Stimulated activated CD4-positive, alpha-beta T cell treated with anti-CD3 and anti-CD28 coated beads, TNF-alpha, amount 100 ng/mL, for 4 hours (primary cell): ENCODE results near the gene MTHFD1L.

Source experiments
- DNase-seq, 3 experiments: peaks; one replicate each; pipeline ENCODE4 v3.0.0-alpha.2; 2020; ENCODE audit warnings: low read depth in 3 of 3

The MTHFD1L gene

DNA sequence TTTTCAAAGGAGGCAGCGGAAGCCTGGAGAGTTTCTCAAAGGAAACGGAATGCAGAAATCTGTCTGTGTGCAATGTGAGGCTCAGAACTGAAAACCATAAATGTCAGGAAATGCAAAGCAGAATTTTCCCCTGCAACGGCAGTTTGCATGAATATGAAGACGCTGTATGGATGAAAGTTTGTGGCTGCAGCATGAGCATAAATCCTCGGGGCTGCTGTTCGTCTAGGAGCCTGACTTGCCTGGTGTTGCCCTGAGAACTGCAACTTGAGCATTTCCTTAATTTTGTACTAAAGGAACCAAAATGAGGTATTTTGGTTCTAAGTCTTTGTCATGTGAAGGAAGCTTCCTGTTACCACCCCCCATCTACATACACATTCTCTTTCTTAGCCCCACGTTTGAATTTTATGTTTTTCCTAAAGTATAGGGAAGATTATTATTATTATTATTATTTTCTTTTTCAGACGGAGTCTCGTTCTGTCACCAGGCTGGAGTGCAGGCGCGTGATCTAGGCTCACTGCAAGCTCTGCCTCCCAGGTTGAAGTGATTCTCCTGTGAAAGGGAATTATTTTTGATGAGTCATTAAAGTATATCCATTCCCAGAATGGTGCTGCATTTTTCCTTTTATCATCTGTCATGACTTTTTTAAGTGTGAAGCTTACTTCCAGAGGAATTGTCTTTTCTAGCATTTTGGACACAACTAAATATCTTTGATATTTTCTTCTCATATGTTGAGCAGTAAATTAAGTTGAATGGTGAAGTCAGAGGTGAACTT lies 33.1 kb downstream of the MTHFD1L start:
- DNase-seq, result no peak

DNA sequence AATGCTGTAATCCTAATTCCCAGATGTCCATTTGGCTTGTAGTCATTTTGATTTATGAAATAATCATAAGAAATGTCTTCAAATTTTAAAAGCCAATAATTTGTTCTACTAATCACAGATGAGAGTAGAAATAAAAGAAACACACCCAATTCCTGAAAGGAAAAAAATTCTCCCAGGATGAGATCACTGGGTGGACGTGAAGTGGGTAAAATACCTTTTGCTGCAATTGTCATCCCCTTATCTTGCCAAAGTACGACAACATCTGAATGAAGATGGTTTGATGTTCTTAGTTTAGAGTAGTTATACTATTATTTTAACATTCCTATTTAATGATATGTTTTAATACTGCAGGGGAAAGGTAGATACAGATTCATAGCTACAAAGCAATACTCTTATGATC lies 33.7 kb downstream of the MTHFD1L start:
- no peak for DNase-seq

DNA sequence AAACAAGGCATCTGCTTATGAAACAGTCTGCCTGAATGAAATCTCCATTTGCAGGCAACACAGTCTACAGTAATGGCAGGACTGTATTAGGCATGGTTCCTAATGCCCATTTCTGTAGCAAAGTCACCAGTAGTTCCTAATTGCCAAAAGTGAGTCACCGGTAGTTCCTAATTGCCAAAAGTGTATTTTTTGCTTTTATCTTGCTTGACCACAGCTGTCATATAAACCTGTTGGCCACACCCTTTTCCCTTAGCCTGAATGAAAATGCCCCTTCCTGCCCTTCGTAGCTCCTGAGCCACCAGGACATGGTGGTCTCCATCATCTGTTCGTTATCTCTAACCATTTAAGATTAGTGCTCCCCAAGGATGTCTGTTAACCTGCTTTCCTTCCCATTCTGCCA lies 34.5 kb downstream of the MTHFD1L start:
- DNase-seq, result no peak

DNA sequence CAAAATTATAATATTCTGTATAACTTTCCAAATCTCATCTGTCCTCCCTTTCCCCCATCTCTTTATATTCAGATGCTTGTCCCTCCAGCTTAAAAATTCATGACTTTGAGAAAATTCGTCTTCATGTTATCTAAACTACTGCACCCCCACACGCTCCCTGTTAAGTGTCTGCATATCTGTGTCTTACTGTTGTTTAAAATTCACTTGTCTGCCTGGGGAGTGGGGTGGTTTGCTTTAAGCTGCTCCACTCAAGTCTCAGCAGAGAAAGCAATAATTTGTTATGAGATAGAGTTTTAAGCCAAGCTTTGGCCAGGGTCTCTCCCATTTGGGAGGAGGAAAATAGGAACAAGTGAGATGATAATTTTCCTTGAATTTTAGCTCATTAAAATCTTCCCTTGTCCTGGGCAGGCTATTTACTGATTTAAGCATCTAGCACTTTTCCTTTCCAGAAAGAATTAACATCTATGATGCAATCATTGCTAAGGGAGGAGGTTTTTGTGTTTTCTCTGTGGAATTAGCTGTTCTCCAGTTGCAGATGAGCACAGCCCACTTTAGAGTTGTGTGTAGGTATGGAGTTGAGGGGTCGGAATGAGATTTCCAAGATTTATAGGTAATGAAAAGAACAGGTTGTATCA lies 36.8 kb downstream of the MTHFD1L start:
- DNase-seq, result no peak

DNA sequence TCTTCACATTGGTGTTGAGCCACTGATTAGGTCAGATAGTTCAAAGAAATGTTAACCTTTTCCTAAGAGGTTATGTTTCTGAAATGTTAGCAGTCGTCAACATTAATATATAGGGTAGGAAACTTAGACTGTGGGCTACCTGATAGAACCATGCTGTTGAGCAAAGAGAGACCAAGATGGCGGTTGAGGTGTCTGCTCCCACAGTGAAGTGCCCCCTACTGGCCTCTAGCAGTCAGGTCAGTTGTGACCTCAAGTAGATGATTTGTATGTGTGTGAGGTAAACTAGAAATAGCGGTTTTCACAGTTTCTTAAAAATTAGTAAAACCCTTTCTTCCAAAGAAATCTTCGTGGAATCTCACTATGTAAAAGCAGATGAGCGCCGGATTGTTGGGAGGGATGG lies 40.3 kb downstream of the MTHFD1L start:
- DNase-seq, result no peak

DNA sequence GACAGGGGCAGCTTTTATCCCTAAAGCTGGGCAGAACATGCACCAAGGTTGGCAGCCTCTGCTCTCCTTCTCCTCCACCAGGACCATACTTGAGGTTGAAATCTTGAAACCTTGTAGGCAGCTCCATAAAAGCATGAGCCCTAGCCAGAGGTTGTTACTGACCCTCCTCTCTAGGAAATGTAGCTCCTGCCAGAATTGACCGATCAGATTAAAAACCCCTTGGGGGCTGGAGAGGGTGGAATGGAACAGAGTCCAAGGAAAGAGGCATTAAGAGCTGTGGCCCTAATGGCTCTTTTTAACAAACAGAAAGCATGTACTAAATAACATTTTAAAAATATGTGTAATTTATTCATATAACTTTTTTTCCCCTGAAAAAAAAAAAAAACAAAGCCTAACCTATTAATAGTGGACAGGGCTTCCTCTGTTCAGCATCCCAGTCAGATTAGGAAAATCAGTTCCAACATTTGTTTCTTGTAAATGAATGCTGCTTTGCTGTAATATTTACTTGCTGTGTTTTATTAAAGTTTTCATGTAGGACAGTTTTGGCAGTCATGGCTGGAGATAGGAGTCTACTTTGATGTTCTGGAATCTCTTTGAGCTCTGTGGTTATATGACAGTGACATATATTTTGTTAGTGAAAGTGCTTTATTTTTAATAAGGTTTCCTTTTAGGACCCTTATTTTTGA lies 41.3 kb downstream of the MTHFD1L start:
- no peak for DNase-seq

DNA sequence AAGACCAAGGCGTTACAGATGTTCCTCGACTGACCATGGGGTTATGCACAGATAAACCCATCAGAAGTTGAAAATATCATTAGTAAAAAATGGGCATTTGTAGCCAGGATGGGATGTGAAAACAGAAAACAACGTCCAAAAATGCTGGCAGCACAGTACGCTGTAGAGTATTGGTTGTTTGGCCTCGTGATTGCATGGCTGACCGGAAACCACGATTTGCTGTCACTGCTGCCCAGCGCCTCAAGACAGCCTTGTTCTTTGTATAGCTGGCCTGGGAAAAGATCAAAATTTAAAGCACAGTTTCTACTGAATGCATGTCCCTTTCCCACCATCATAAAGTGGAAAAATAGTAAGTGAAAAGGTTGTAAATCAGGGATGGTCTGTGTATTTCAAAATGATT lies 41.9 kb downstream of the MTHFD1L start:
- no peak for DNase-seq

DNA sequence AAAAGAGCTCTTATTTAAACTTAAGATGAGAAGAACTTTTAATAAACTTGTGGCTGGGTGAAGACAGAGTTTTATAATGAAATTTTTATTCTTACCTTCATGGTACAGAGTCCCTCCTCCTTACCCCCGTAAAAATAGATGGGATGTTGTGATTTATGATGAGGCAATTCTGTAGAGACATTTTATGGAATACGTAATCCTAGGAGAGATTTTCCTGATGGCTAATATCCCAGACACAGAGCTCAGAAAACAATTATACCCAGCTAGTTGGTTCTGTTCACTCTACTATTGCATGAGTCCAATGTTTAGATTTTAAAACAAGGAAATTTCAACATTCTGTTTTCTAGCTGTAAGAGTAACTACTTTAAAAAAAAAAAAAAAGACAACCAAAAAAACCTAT lies 43.4 kb downstream of the MTHFD1L start:
- no peak for DNase-seq

DNA sequence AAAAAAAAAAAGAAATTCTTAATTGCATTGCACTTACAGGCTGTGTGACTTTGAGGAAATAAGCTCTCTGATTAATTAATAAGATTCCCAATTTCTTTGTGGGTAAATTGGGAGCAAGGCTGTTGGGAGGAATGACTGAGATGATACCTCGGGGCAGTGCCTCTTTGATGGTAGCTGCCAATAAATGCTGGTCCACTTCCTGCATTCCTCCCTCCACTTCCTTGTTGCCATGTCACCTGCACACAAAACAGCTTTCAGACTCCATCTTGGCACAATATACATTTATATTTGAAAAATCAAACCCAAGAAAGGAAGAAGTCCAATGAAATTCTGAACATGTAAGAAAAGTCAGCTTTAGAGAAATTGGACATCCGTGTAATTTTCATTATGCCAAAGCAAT lies 45.1 kb downstream of the MTHFD1L start:
- DNase-seq, result no peak

DNA sequence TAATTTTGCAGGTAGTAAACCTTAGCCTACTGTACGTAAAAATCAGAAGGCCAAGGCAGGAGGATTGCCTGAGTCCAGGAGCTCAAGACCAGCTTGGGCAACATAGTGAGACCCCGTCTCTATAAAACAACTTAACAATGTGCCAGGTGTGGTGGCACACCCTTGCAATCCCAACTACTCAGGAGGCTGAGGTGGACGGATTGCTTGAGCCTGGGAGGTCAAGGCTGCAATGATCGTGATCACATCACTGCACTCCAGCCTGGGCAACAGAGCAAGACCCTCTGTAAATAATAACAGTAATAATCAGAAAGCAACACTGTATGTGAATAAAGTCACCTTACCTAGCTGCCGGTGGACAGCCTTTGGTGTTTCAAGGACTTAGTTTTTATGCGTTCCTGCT lies 48.9 kb downstream of the MTHFD1L start:
- no peak for DNase-seq

DNA sequence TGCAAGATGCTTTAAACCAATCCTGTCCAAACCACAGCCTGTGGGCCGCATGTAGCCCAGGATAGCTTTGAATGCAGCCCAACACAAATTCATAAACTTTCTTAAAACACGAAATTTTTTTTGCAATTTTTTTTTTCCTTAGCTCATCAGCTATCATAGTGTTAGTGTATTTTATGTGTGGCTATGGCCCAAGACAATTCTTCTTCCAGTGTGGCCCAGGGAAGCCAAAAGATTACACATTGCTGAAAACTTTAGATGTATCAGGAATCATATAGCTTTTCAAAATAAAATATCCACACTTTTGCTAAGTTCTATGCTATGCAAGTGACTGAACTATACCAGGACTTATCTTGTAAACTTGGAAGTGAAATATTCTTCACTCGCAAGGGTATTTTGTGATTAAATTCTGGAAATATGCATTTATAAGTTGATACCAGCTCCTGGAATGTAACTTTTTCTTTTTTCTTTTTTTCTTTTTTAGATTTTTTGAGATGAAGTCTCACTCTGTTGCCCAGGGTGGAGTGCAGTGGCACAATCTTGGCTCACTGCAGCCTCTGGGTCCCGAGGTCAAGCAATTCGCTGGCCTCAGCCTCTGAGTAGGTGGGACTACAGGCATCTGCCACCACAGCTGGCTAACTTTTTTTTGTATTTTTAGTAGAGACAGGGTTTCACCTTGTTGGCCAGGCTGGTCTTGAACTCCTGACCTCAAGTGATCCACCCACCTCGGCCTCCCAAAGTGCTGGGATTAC lies 49.8 kb downstream of the MTHFD1L start:
- no peak for DNase-seq

DNA sequence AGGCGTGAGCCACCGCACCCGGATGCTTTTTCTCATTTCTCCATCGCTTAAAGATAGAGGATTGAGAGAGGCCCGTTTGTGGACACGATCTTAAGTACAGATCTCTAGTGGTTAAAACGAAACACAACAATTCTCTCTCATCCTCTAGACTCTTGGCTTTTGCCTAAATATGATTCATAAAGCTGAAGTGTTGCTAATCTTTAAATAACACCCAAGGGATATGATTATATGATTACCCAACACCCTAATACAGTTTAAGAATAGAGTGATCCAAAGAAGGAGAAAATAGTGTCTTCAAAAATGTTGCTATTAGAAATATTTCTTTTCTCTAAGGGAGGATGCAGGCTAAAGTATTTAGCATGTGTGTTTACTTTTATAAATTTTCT lies 50.4 kb downstream of the MTHFD1L start:
- no peak for DNase-seq

DNA sequence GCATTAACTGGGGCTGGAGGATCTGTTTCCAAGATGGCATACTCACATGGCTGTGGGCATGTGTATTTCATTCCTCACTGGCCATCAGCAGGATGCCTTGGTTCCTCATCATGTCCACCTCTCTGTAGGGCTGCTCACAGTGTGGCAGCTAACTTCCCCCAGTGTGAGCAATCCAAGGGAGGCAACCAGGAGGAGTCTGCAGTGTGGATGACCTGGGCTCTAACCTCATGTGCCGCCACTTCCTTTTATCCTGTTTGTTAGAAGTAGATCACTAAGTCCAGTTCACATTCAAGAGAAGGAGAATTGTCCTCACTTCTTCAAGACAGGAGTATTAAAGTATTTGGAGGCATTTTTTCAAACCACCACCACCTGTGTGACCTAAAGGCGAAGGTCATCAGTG lies 54.4 kb downstream of the MTHFD1L start:
- DNase-seq, result no peak

DNA sequence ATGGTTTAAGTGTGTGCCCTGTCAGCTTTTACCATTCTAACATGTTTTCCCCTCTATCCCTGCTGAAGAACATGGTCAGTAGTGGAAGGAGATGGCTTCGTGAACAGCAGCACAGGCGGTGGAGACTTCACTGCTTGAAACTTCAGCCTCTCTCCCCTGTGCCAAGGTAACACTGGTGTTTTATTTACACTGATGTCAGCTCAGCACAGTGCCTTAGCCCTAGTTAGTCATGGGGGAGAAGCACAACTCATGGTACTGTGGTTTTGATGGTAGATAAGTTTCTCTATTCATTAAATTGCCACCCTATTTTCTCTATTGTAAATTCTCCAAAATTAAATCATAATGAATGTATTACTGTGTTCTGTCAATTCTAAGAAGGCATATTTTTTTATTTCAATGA lies 56.6 kb downstream of the MTHFD1L start:
- DNase-seq, result no peak

DNA sequence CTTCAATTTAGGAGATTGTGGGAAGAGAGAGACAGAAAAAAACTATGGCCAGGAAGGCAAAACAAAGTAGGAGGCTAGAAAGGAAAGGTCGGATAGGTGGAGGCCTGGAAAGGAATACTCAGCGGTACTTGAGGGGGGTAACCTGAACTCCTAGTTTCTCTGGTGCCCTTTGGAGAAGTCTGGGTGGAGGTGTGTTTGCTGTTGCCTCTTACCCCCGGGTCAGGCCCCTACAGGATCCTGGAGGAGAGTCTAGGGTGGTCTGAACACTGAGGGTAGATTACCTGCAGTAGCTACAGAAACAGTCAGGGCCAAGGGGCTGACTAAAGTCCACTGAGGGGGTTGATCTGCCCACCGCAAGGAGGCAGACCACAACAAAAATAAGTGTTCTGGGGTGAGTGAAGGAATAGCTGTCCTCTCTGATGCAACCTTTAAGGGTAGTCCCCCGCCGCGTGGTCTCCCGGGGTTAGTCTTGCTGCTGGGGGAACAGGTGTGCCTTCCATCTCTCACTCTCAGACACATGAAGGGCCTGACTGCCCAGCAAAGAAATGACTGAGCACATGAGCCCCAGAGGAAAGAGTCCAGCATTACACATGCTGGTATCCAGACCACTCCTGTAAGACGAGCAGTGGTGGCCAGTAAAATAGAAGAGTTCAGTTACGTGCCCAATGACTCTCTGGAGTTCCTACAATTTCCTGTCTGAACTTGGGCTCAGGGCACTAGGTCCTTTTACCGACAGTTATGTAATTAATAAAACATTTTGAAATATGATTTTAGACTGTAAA lies 59.5 kb downstream of the MTHFD1L start:
- DNase-seq, result no peak

DNA sequence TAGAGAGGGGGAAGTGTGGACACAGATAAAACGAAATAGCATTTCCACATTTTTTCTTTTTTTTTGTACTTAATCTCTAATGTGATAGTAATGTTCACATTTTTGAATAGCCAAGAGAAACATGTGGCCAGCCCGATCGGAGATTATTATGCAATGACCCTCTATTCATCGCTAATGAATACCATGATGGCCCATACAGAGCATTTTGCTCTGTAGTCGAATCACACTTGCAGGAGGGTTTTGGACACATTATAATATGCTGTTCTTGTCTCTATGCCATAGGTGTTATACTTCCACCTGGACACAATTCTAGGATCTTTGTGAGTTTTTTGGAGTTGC lies 60.1 kb downstream of the MTHFD1L start:
- DNase-seq, result no peak

DNA sequence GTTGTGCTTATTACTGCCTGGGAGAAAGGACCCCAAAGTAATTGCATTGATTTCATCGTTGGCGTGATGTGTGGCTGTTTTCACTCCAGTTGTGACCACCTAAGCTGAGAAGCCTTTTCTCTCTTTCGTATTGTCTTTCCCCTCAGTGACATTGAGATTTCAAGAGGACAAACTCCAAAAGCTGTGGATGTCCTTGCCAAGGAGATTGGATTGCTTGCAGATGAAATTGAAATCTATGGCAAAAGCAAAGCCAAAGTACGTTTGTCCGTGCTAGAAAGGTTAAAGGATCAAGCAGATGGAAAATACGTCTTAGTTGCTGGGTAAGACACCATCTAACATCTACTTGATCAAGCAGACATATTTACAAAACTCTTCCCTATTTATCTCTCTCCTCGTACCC lies 60.5 kb downstream of the MTHFD1L start:
- no peak for DNase-seq

DNA sequence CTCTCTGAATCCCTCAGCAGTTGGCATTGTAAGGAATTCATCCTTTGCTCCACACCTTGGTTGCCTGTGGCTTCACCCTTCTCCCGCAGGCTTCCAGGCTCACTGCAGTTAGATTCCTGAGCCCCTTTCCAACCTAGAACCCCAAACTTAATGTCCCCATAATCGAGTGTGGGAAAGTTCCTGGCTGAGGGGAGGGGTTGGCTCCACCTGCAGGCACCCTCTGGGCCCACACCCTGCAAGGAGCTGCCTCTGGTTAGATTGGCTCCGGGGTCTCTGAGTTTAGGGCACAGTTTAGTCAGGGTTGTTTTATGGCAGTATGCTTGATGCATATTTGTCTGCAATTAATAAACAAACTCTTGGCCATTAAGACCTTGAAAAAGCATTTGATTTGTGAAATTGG lies 63.4 kb downstream of the MTHFD1L start:
- DNase-seq, result no peak

DNA sequence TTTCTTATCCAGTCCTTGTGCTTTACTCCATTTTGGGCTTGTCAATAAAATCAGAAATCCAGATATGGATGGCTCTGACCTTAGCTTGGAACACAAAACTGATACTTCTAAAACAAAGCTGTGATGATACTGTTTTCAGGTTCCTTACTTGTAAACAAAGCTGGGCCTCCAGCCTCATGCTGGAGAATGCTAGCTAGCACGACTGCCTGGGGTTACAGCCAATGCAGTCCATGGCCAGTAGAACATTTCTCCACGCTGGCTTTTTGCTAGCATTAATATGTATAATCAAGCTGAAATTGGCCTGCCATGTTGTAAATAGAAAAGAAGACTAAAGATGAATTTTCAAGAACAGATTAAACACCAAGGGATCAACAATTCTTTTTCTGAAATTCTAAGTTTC lies 63.9 kb downstream of the MTHFD1L start:
- DNase-seq, result no peak

DNA sequence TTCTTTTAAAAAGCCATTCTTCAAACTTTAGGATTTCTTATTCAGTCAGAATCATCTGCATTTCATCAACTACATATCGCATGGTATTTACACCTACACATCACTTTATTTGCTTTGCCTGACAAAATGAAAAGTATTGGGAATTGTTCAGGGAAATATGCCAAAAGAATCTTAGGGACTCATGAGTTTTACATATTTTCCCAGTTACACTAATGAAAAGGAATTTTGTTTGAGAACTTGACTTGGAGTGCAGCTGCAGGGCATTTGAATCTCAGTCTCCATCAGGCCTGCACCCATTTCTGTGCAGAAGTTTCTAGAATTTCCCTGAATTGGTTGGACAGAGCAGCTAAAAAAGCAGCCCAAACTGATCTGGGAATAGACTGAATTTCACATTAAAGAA lies 65.3 kb downstream of the MTHFD1L start:
- no peak for DNase-seq

DNA sequence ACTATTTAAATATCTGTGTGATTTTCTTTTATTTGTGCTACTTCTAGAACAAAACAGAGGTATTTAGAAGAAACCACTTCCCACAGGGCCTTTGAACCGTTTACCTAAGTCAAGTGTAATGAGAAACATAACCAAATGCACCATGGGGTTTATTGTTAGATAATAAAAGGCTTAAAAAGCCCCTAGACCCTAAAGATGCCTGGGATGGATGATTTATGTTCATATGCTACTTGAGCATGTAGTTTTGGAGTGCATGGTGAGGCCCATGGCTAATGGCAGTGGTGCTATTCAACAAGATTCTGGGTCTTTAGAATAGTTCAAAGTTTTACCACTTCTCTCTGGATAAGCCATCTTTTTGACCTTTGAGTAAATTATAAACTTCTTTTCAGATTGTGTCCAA lies 65.9 kb downstream of the MTHFD1L start:
- no peak for DNase-seq

DNA sequence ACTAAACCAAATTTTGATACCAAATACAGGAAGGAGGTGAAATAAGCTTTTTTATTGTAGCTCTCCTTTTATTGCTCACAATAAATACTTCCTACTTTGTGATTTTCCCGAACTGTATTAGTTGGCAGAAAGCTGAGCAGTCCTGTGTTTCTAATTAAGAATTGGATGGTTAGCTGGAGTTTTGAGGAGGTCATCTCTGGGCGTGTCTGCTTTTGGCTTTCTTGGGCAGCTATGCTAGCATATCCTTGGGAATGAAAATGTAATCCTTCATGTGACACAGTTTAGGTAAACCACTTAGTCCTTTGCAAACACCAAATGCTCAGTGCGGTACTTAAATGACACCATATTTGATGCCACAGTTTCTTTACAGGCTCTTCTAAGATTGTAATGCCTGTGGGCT lies 67.5 kb downstream of the MTHFD1L start:
- no peak for DNase-seq
